HCT116 (cell line): ENCODE data around the gene PCDHB5. TPM values are rescaled to one million over a fixed set of nuclear protein-coding genes. Genes with fewer than 3 reads are reported as not detected.

ENCODE experiments used
- ATAC-seq: fragments of 200-7000 bp; cut with Tn5 transposase; 2 replicates; pipeline ENCODE4 v1.9.1; 2020; ENCODE audit warnings: mild to moderate bottlenecking, moderate library complexity
- BruUV-seq: library from RNA; stranded (reverse); fragments of 400-500 nt; replicated peaks from 2 replicates; lab custom pipeline; 2021; lab: Mats Ljungman, UMichigan
- CTCF ChIA-PET: fragments of 300-600 bp; sonication (Branson Sonifier 250); formaldehyde crosslinking; loops from one replicate; lab custom pipeline; 2021; ENCODE audit warnings: antibody characterized with exemption; lab: Charles Lee
- POLR2A ChIA-PET: fragments of 300-600, 350-600 bp; sonication (Branson Sonifier 250); formaldehyde crosslinking; loops from one replicate; lab custom pipeline; 2021; ENCODE audit warnings: antibody characterized with exemption; lab: Charles Lee
- RAD21 ChIA-PET, 2 experiments: fragments of 300-600 bp; sonication (Branson Sonifier 250); formaldehyde crosslinking; loops; one replicate each; lab custom pipeline; 2023; ENCODE audit warnings: low total read pairs in 2 of 2; ENCODE audit not compliant: uncharacterized antibody in 2 of 2, unreplicated experiment in 2 of 2, low non-redundant PET in 1 of 2; lab: Charles Lee
- DNase-seq: peaks from one replicate; pipeline ENCODE4 v3.0.0-alpha.2; 2010; ENCODE audit warnings: low read depth, low spot score
- H2AFZ ChIP-seq: fragments of 200-600 bp; shearing (Covaris generic), sonication (generic); 2 replicates; pipeline ENCODE4 v1.6.1; 2017; ENCODE audit warnings: low read depth, mixed run types, mixed read lengths, antibody characterized with exemption, low read length; ENCODE audit not compliant: poor library complexity, severe bottlenecking
- H3K27ac ChIP-seq: 2 replicates; pipeline ENCODE4 v1.5.1; 2012; ENCODE audit warnings: low read depth, low read length
- H3K27me3 ChIP-seq: fragments of 200-600 bp; sonication (generic); 2 replicates; pipeline ENCODE4 v1.6.1; 2016; ENCODE audit warnings: mixed run types, low read length, mixed read lengths; ENCODE audit not compliant: insufficient read depth
- H3K36me3 ChIP-seq, 2 experiments: fragments of 200-500 bp in 1 of 2; fragments of 200-600 bp in 1 of 2; sonication (Bioruptor generic) in 1 of 2; sonication (generic) in 1 of 2; 2 replicates each; pipeline versions ENCODE4 v1.5.1 to v1.6.1; 2014 to 2016; ENCODE audit warnings: low read length in 2 of 2, inconsistent platforms in 1 of 2, mixed read lengths in 1 of 2, mixed run types in 1 of 2; ENCODE audit not compliant: insufficient read depth in 2 of 2, control insufficient read depth in 1 of 2
- H3K4me1 ChIP-seq, 2 experiments: fragments of 200-600 bp in 1 of 2; sonication (generic) in 1 of 2; 2 replicates each; pipeline versions ENCODE4 v1.5.1 to v1.6.1; 2012 to 2017; ENCODE audit warnings: low read length in 2 of 2, inconsistent platforms in 1 of 2, mild to moderate bottlenecking in 1 of 2, mixed read lengths in 1 of 2, mixed run types in 1 of 2, moderate library complexity in 1 of 2; ENCODE audit not compliant: insufficient read depth in 2 of 2, control insufficient read depth in 1 of 2
- H3K4me2 ChIP-seq: fragments of 200-600 bp; sonication (generic); 2 replicates; pipeline ENCODE4 v1.6.1; 2017; ENCODE audit warnings: mixed run types, low read length, mixed read lengths
- H3K4me3 ChIP-seq, 2 experiments: fragments of 200-600 bp in 1 of 2; sonication (generic) in 1 of 2; replicated peaks in 1 of 2; 2 replicates each; pipeline ENCODE4 v1.5.1; 2011 to 2016; ENCODE audit warnings: low read length in 2 of 2, control low read depth in 1 of 2, low read depth in 1 of 2, mild to moderate bottlenecking in 1 of 2, mixed read lengths in 1 of 2, mixed run types in 1 of 2
- H3K79me2 ChIP-seq: fragments of 200-600 bp; sonication (generic); 2 replicates; pipeline ENCODE4 v1.6.1; 2017; ENCODE audit warnings: mild to moderate bottlenecking, mixed run types, low read length, moderate library complexity, mixed read lengths; ENCODE audit not compliant: insufficient read depth
- H3K9ac ChIP-seq: fragments of 200-600 bp; sonication (generic); 2 replicates; pipeline ENCODE4 v1.6.1; 2016; ENCODE audit warnings: low read length, mixed read lengths
- H3K9me2 ChIP-seq: fragments of 200-600 bp; sonication (generic), shearing (Covaris generic); 2 replicates; pipeline ENCODE4 v1.6.1; 2017; ENCODE audit warnings: mixed run types, mild to moderate bottlenecking, moderate library complexity; ENCODE audit not compliant: insufficient read depth
- H3K9me3 ChIP-seq, 2 experiments: fragments of 200-500 bp in 1 of 2; fragments of 200-600 bp in 1 of 2; sonication (Bioruptor generic) in 1 of 2; sonication (generic) in 1 of 2; 2 replicates each; pipeline ENCODE4 v1.6.1; 2014 to 2017; ENCODE audit warnings: low read length in 2 of 2, mixed read lengths in 2 of 2, inconsistent platforms in 1 of 2, low read depth in 1 of 2, mild to moderate bottlenecking in 1 of 2, mixed run types in 1 of 2, moderate library complexity in 1 of 2; ENCODE audit not compliant: control insufficient read depth in 1 of 2, insufficient read depth in 1 of 2
- H4K20me1 ChIP-seq: fragments of 200-600 bp; sonication (generic), shearing (Covaris generic); 2 replicates; pipeline ENCODE4 v1.6.1; 2017; ENCODE audit warnings: mixed run types, mild to moderate bottlenecking, moderate library complexity; ENCODE audit not compliant: insufficient read depth
- CBX3 ChIP-seq: IDR thresholded peaks from 2 replicates; pipeline ENCODE4 v1.6.1; 2012; ENCODE audit warnings: low read depth
- CEBPB ChIP-seq: IDR thresholded peaks from 2 replicates; pipeline ENCODE4 v1.6.1; 2012; ENCODE audit warnings: low read depth
- ELF1 ChIP-seq: IDR thresholded peaks from 2 replicates; pipeline ENCODE4 v1.6.1; 2012; ENCODE audit warnings: low read depth, borderline replicate concordance
- EZH2 ChIP-seq: fragments of 200-600 bp; sonication (generic); IDR thresholded peaks from 2 replicates; pipeline ENCODE4 v1.6.1; 2017; ENCODE audit warnings: antibody characterized with exemption, mixed run types
- EZH2phosphoT487 ChIP-seq: fragments of 200-600 bp; IDR thresholded peaks from 2 replicates; pipeline ENCODE4 v1.6.1; 2018; ENCODE audit warnings: antibody characterized with exemption, borderline replicate concordance
- FOSL1 ChIP-seq: IDR thresholded peaks from 2 replicates; pipeline ENCODE4 v1.6.1; 2012; ENCODE audit warnings: low read depth
- JUND ChIP-seq: IDR thresholded peaks from 2 replicates; pipeline ENCODE4 v1.6.1; 2012
- POLR2AphosphoS5 ChIP-seq: IDR thresholded peaks from 2 replicates; pipeline ENCODE4 v1.6.1; 2011; ENCODE audit warnings: mild to moderate bottlenecking, low read depth, low read length, moderate library complexity
- RAD21 ChIP-seq: IDR thresholded peaks from 2 replicates; pipeline ENCODE4 v1.6.1; 2012; ENCODE audit warnings: low read depth, mild to moderate bottlenecking
- SIN3A ChIP-seq: IDR thresholded peaks from 2 replicates; pipeline ENCODE4 v1.6.1; 2012; ENCODE audit warnings: low read depth
- SP1 ChIP-seq: IDR thresholded peaks from 2 replicates; pipeline ENCODE4 v1.6.1; 2012; ENCODE audit warnings: low read depth
- SRF ChIP-seq: IDR thresholded peaks from 2 replicates; pipeline ENCODE4 v1.6.1; 2012; ENCODE audit warnings: low read depth
- TCF7L2 ChIP-seq: IDR thresholded peaks from 2 replicates; pipeline ENCODE4 v1.7.0; 2011; ENCODE audit warnings: borderline replicate concordance, inconsistent platforms; ENCODE audit not compliant: insufficient read depth, insufficient read length; ENCODE audit errors: extremely low read depth
- ZFX ChIP-seq: fragments of 450-650 bp; IDR thresholded peaks from 2 replicates; pipeline ENCODE4 v1.6.1; 2017
- intact Hi-C: fragments of 100-400 bp; cut with micrococcal nuclease; formaldehyde crosslinking; loops from 2 replicates; pipeline ENCODE4 v1.10.0; 2022
- total RNA-seq: library from RNA; stranded (reverse); gene quantifications from one replicate; pipeline ENCODE4 v1.2.1, GENCODE V29; 2021; ENCODE audit not compliant: unreplicated experiment
- TF ChIP-seq, protein P1 (sequence below): IDR thresholded peaks from 2 replicates; pipeline ENCODE4 v1.6.1; 2012
- TF ChIP-seq, protein P2 (sequence below): IDR thresholded peaks from 2 replicates; pipeline ENCODE4 v1.6.1; 2012; ENCODE audit warnings: low read depth
- TF ChIP-seq, protein P3 (sequence below), 3 experiments: fragments of 200-600 bp in 1 of 3; sonication (generic) in 1 of 3; IDR thresholded peaks in 2 of 3; conservative IDR thresholded peaks in 1 of 3; 2 replicates each; pipeline ENCODE4 v1.5.1; 2012 to 2017; ENCODE audit warnings: low read depth in 2 of 3, low read length in 2 of 3, antibody characterized with exemption in 1 of 3, borderline replicate concordance in 1 of 3, control low read depth in 1 of 3, mild to moderate bottlenecking in 1 of 3, mixed read lengths in 1 of 3, mixed run types in 1 of 3, moderate library complexity in 1 of 3; ENCODE audit not compliant: insufficient read depth in 1 of 3

The PCDHB5 gene
- total RNA-seq, 1 experiment from 2014 or later: not detected

DNA sequence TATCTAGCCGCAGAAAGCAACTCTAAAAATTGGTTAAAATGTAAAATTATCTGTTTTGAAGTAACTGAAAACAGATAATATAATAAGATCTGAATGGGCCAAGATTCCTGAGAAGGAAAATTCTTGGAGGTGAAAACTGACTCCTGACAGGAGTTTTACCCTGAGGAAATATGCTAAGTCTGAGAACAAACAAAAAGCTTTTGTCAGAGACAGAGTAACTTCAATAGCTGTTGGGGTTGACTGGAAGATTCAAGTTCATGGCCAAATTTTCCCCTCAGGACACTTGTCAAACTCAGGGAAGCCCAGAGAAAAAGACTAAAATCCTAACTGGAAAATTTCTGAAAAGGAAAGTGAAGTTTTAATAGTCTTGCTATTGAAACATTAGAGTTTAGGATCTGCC lies 7.7 kb upstream of the PCDHB5 start:
- no peaks in the 10 kb centered on the region for H3K27me3 ChIP-seq

More for the DNA sequence above, 7.7 kb upstream of the PCDHB5 start:
- no peak overlapping the region for H3K9ac ChIP-seq
- POLR2A ChIA-PET: no interaction called here
- DNase-seq: no peak
- H4K20me1 ChIP-seq: no peaks in the 10 kb centered on the region
- H3K79me2 ChIP-seq: no peaks in the 10 kb centered on the region
- H3K36me3 ChIP-seq: no peaks in the 10 kb centered on the region
- no TSS peak for BruUV-seq
- H3K27ac ChIP-seq: no peak overlapping the region
- intact Hi-C loops: no loop called here
- RAD21 ChIA-PET: no interaction called here
- TF ChIP-seq, protein P1, sequence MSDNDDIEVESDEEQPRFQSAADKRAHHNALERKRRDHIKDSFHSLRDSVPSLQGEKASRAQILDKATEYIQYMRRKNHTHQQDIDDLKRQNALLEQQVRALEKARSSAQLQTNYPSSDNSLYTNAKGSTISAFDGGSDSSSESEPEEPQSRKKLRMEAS: no peak
- TF ChIP-seq JUND (no peak), CBX3 (no peak), ZFX (no peak), SIN3A (no peak), FOSL1 (no peak), ELF1 (no peak), TCF7L2 (no peak), SRF (no peak), CEBPB (no peak), RAD21 (no peak), EZH2 (no peak), EZH2phosphoT487 (no peak), SP1 (no peak), POLR2AphosphoS5 (no peak)
- TF ChIP-seq, protein P2, sequence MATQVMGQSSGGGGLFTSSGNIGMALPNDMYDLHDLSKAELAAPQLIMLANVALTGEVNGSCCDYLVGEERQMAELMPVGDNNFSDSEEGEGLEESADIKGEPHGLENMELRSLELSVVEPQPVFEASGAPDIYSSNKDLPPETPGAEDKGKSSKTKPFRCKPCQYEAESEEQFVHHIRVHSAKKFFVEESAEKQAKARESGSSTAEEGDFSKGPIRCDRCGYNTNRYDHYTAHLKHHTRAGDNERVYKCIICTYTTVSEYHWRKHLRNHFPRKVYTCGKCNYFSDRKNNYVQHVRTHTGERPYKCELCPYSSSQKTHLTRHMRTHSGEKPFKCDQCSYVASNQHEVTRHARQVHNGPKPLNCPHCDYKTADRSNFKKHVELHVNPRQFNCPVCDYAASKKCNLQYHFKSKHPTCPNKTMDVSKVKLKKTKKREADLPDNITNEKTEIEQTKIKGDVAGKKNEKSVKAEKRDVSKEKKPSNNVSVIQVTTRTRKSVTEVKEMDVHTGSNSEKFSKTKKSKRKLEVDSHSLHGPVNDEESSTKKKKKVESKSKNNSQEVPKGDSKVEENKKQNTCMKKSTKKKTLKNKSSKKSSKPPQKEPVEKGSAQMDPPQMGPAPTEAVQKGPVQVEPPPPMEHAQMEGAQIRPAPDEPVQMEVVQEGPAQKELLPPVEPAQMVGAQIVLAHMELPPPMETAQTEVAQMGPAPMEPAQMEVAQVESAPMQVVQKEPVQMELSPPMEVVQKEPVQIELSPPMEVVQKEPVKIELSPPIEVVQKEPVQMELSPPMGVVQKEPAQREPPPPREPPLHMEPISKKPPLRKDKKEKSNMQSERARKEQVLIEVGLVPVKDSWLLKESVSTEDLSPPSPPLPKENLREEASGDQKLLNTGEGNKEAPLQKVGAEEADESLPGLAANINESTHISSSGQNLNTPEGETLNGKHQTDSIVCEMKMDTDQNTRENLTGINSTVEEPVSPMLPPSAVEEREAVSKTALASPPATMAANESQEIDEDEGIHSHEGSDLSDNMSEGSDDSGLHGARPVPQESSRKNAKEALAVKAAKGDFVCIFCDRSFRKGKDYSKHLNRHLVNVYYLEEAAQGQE: no peak
- TF ChIP-seq, protein P3, sequence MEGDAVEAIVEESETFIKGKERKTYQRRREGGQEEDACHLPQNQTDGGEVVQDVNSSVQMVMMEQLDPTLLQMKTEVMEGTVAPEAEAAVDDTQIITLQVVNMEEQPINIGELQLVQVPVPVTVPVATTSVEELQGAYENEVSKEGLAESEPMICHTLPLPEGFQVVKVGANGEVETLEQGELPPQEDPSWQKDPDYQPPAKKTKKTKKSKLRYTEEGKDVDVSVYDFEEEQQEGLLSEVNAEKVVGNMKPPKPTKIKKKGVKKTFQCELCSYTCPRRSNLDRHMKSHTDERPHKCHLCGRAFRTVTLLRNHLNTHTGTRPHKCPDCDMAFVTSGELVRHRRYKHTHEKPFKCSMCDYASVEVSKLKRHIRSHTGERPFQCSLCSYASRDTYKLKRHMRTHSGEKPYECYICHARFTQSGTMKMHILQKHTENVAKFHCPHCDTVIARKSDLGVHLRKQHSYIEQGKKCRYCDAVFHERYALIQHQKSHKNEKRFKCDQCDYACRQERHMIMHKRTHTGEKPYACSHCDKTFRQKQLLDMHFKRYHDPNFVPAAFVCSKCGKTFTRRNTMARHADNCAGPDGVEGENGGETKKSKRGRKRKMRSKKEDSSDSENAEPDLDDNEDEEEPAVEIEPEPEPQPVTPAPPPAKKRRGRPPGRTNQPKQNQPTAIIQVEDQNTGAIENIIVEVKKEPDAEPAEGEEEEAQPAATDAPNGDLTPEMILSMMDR (IDR thresholded peaks at IDR 0.05 in 2 of 3, conservative IDR thresholded peaks at IDR 0.05 in 1 of 3; ENCODE audit: borderline replicate concordance in 1 of 3, insufficient read depth in 1 of 3, low read depth in 2 of 3, low read length in 2 of 3): no peak
- no peak overlapping the region for H2AFZ ChIP-seq
- H3K9me3 ChIP-seq: no peaks in the 10 kb centered on the region
- H3K4me1 ChIP-seq: no peaks in the 10 kb centered on the region
- no peaks in the 10 kb centered on the region for H3K9me2 ChIP-seq
- no peak overlapping the region for H3K4me2 ChIP-seq
- CTCF ChIA-PET: no interaction called here
- no peak overlapping the region for H3K4me3 ChIP-seq
- no peak for ATAC-seq
